ENCODE measurements around the gene ZBTB40. TPM values are rescaled to one million over a fixed set of nuclear protein-coding genes. Genes with fewer than 3 reads are reported as not detected.

Gene ZBTB40
- total and polyA plus RNA-seq, 9 of the 15 experiments (the other 6 are each of a cell fraction or from before 2014, with no cell fraction given), result 2.6 to 26.0 (median 18.8) TPM

DNA sequence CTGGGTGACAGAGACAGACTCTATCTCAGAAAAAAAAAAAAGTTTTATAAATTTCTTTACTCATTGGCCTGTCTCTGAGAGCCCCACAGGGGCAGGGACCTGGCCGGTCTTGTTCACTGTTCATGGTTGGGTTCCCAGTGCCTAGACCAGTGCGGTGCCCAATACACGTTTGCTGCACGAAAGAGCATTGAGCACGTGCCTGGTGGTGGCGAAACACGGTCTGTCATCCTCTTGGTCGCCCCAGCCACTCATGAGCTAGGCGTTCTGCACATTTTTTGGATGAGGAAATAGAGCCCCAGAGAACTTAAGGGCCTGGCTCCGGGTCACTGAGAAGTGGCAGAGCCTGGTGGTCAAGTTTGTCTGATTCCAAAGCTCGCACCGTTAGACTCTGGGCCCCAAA, 93.0 kb downstream of the ZBTB40 start:
- Histone ChIP-seq H3K4me3 (no peak overlapping the region), H3K4me2 (ENCODE audit: insufficient read depth, low read length) (no peak overlapping the region), H2AFZ (ENCODE audit: low read depth, low read length) (no peak overlapping the region), H3K4me1 (replicated peaks in 1 of 2; ENCODE audit: control insufficient read depth in 2 of 2, insufficient read depth in 2 of 2, low read length in 2 of 2) (no peaks in the 10 kb centered on the region), H3K27me3 (ENCODE audit: control insufficient read depth in 2 of 2, insufficient read depth in 2 of 2, low read length in 2 of 2) (peaks cover 42 to 78% of the 10 kb centered on the region in 2 experiments; a peak in 4 of 5 replicates), H3K79me2 (ENCODE audit: control insufficient read depth, insufficient read depth, low read length) (no peaks in the 10 kb centered on the region), H3K27ac (ENCODE audit: extremely low read depth, low read depth, low read length) (no peak overlapping the region), H3K9ac (ENCODE audit: insufficient read depth in 1 of 2, low read depth in 2 of 2, low read length in 2 of 2) (0 out of 4 replicates have a peak overlapping the region, but pooled peaks of 1 of the 2 experiments have one; percentile 4), H3K9me3 (replicated peaks; ENCODE audit: control insufficient read depth, insufficient read depth, low read depth, low read length) (no peaks in the 10 kb centered on the region), H3K9me1 (ENCODE audit: control insufficient read depth, insufficient read depth, low read length) (no peaks in the 10 kb centered on the region), H4K20me1 (replicated peaks; ENCODE audit: control insufficient read depth, insufficient read depth, low read length) (peaks cover 20% of the 10 kb centered on the region; the same call in 1 of the 2 replicates), H3K36me3 (ENCODE audit: control insufficient read depth, insufficient read depth, low read length) (no peaks in the 10 kb centered on the region)
- in situ Hi-C loops (cut with MboI), result no loop called here
- no TSS peak for BruUV-seq (replicated peaks)
- POLR2A ChIA-PET, result interaction anchor here (0.6 to 1.5 kb wide), 4 partner anchors 13 to 299 kb away, joined by 3 read pairs; no protein-coding TSS in a partner anchor
- ATAC-seq (no peak), FAIRE-seq (no peak), DNase-seq (ENCODE audit: extremely low read depth in 1 of 4, low spot score in 3 of 4) (no peak)
- 15% methylated on average over 12 of the region's 12 CpGs for WGBS (ENCODE audit: insufficient coverage, low coverage, missing lambda C conversion rate)
- intact Hi-C loops (cut with micrococcal nuclease), result loop anchor here (5.0 kb wide), 1 partner anchor 98 kb away; the partner anchor contains the start of gene C1QC
- CTCF ChIA-PET (ENCODE audit: low intra/inter-chr PET ratio), result no interaction called here
- TF ChIP-seq HCFC1 (IDR thresholded peaks at IDR 0.05; ENCODE audit: low read depth, low read length) (no peak), ZNF584 (CRISPR knock-in tag; IDR thresholded peaks at IDR 0.05; ENCODE audit: low read depth) (no peak), BHLHE40 (IDR thresholded peaks at IDR 0.05; ENCODE audit: low read length) (0 out of 2 replicates have a peak, but pooled peaks have one; percentile 24), L3MBTL2 (IDR thresholded peaks at IDR 0.05) (peak; percentile 80; the same call in 1 of the 2 replicates)
- TF ChIP-seq, protein P1, sequence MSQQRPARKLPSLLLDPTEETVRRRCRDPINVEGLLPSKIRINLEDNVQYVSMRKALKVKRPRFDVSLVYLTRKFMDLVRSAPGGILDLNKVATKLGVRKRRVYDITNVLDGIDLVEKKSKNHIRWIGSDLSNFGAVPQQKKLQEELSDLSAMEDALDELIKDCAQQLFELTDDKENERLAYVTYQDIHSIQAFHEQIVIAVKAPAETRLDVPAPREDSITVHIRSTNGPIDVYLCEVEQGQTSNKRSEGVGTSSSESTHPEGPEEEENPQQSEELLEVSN (IDR thresholded peaks at IDR 0.05; ENCODE audit: borderline replicate concordance in 1 of 2, extremely low read depth in 1 of 2, insufficient read depth in 1 of 2, insufficient read length in 1 of 2, low read depth in 1 of 2, low read length in 1 of 2, poor library complexity in 1 of 2, severe bottlenecking in 1 of 2), result peak in 1 of 2 experiments; percentile 60
- TF ChIP-seq, protein P2, sequence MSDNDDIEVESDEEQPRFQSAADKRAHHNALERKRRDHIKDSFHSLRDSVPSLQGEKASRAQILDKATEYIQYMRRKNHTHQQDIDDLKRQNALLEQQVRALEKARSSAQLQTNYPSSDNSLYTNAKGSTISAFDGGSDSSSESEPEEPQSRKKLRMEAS (CRISPR knock-in tag; IDR thresholded peaks at IDR 0.05), result peak; percentile 32; the same call in 1 of the 2 replicates

Data from K562 (cell line).